Measurements from ENCODE around the gene FITM1.

The FITM1 gene

DNA sequence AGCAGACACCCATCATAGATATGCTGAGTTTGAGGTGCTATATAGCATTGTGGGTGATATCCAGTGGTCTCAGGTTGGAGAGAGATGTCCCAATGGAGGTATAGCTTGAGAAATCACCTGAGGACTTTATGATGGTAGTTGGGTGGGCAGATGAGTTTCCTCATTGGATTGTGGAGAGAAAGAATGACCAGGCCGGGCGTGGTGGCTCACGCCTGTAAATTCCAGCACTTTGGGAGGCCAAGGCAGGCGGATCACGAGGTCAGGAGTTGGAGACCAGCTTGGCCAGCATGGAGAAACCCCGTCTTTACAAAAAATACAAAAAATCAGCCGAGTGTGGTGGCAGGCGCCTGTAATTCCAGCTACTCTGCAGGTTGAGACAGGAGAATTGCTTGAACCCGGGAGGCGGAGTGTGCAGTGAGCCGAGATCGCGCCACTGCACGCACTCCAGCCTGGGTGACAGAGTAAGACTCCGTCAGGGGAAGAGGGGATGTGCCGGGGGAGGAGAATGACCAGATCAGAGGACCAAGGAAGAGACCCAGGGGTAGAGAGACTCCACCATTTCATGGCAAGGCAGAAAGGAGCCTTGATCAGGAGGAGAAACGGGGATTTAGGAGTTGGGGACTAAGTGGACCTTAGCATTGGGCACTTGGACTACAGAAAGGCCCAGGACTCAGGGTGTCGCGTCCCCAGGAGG lies 37.1 kb upstream of the FITM1 start:
- no peaks in the 10 kb centered on the region for H3K27me3 ChIP-seq (ENCODE audit: control insufficient read depth, insufficient read depth, low read length)
- no peak overlapping the region for H3K4me3 ChIP-seq (ENCODE audit: low read depth, low read length)
- peaks cover 16% of the 10 kb centered on the region for H3K4me1 ChIP-seq
- no peak overlapping the region for H3K9ac ChIP-seq
- peak overlapping the region; percentile 100 for H3K4me2 ChIP-seq (ENCODE audit: low read length)
- no peaks in the 10 kb centered on the region for H3K9me3 ChIP-seq (ENCODE audit: control insufficient read depth, low read length)
- TF ChIP-seq CTCF (IDR thresholded peaks at IDR 0.05), result no peak
- peak overlapping the region; percentile 93 for H2AFZ ChIP-seq
- peak overlapping the region; percentile 98 for H3K27ac ChIP-seq
- peaks cover 11% of the 10 kb centered on the region for H3K79me2 ChIP-seq
- no peaks in the 10 kb centered on the region for H3K36me3 ChIP-seq (ENCODE audit: control insufficient read depth, insufficient read depth, low read length)

DNA sequence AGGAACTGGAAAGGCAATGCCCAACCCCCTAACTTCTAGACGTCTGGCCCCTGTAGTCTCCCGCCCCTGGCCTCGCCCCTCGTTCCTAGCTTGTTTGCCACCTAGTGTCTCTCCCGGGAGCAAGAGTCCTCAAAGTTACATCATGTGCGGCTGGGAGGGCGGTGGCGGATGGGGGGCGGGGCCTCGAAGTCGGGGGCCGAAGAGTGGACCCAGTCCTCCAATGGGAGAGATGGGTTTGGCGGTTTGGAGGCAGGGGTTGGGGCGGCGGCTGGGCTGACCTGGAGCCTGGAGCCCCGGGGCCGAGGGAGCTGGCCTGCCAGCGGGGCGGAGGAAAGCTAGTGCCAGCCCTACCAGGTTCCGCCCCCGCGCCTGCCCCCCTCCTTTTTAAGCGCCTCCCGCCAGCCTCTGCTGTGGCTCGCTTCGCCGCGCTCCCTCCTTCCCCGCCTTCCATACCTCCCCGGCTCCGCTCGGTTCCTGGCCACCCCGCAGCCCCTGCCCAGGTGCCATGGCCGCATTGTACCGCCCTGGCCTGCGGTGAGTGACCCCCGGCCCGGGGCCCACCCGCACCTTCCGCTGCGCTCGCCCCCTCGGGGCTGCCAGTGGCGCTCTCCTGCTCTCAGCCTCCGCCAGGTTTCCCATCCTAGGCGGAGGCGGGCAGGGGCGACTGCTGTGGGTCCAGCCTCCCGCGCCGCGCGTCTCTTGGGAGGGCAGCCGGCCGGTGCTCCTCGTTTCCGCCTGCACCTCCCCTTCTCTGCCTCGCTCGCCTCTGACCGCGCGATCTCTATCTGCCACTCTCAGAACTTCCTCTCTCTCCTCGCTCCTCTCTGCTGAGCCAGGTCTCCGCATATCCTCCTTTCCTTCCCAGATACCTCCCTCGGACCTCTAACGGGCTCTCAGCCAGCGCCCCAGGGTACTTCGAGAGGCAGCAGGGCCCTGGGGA lies 36.3 kb upstream of the FITM1 start, which contains the start of gene PCK2:
Gene PCK2 (plus strand): TSS at position 411 of the 940 bp plus-strand sequence. CDS start 95 bp downstream, at position 506.
- Histone ChIP-seq H3K9ac (peak within 1 kb of the TSS; percentile 88), H3K4me2 (ENCODE audit: low read length) (peak within 1 kb of the TSS; percentile 100), H3K27ac (peak within 1 kb of the TSS; percentile 98), H2AFZ (peak within 1 kb of the TSS; percentile 93), H3K79me2 (peaks cover 11% of the 10 kb centered on the region), H3K4me3 (ENCODE audit: low read depth, low read length) (peak within 1 kb of the TSS; percentile 95), H3K4me1 (peaks cover 22% of the 10 kb centered on the region), H3K9me3 (ENCODE audit: control insufficient read depth, low read length) (no peaks in the 10 kb centered on the region), H3K36me3 (ENCODE audit: control insufficient read depth, insufficient read depth, low read length) (no peaks in the 10 kb centered on the region), H3K27me3 (ENCODE audit: control insufficient read depth, insufficient read depth, low read length) (no peaks in the 10 kb centered on the region)
- peak; percentile 14 for TF ChIP-seq CTCF (IDR thresholded peaks at IDR 0.05)

DNA sequence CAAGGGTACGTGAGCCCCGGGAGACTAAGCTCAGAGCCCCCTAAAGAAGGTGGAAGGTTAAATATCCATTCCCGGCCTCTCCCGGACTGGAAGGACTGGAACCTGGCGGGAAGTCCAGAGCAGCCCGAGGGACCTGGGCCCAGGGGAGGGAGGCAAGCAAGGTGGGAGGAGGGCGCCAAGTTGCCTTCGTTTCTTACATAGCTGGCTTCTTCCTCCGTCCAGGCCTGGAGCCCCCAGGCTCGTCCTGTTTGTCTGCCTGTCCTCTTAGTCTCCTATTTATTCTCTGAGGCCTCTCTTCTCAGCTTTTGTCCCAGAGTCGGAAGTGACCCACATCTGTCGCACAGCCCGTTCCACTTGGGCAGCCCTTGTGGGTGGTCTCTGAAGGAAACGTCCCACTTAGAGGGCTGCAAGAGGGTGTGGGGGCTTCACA lies 35.6 kb upstream of the FITM1 start:
- H3K4me1 ChIP-seq, result peaks cover 23% of the 10 kb centered on the region
- peaks cover 11% of the 10 kb centered on the region for H3K79me2 ChIP-seq

DNA sequence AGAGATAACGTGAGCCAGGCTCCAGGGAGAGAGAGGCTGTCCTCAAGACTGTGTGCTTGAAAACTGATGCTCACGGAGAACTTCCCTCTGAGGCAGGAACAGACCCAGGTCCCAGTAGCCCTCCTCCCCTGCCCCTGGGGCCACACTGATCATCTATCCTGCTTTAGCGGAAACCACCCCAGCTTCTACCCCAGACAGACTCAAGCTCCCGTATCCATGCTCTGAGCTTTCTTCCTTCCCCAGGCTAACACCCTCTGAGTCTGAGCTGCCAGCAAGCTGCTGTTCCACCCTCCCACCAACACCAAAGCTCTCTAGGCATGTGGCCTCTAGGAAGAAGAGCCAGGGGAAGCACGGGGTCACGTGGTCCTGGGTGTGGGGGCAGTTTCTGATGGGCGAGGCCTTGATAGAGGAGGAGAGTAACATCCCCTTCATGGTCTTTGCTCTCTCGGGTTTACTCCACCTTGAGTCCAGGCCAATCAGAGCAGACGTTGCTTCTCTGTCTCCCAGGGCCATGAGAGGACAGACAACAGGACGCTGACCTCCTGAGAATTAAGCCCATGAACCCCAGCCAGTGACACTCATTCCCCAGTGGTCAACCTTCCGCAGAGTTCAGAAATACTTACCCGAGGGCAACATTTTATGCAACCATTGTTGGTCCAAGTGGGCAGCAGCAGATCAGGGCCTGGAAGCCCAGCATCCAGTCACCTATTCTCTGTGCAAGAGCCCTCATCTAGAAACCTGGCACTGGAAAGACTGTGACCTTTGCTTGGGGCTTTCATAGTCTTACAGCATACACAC lies 35.0 kb upstream of the FITM1 start:
- no peaks in the 10 kb centered on the region for H3K27me3 ChIP-seq (ENCODE audit: control insufficient read depth, insufficient read depth, low read length)
- peak overlapping the region; percentile 98 for H3K27ac ChIP-seq
- peaks cover 11% of the 10 kb centered on the region for H3K79me2 ChIP-seq
- peak overlapping the region; percentile 93 for H2AFZ ChIP-seq
- H3K4me2 ChIP-seq (ENCODE audit: low read length), result peak overlapping the region; percentile 100
- no peak for TF ChIP-seq CTCF (IDR thresholded peaks at IDR 0.05)
- no peaks in the 10 kb centered on the region for H3K36me3 ChIP-seq (ENCODE audit: control insufficient read depth, insufficient read depth, low read length)
- peak overlapping the region; percentile 88 for H3K9ac ChIP-seq
- H3K9me3 ChIP-seq (ENCODE audit: control insufficient read depth, low read length), result no peaks in the 10 kb centered on the region
- peak overlapping the region; percentile 95 for H3K4me3 ChIP-seq (ENCODE audit: low read depth, low read length)
- peaks cover 23% of the 10 kb centered on the region for H3K4me1 ChIP-seq

More for the DNA sequence above, 35.6 kb upstream of the FITM1 start:
- Histone ChIP-seq H3K36me3 (ENCODE audit: control insufficient read depth, insufficient read depth, low read length) (no peaks in the 10 kb centered on the region), H3K27ac (peak overlapping the region; percentile 98), H3K9ac (peak overlapping the region; percentile 88), H3K27me3 (ENCODE audit: control insufficient read depth, insufficient read depth, low read length) (no peaks in the 10 kb centered on the region), H2AFZ (peak overlapping the region; percentile 93), H3K4me2 (ENCODE audit: low read length) (peak overlapping the region; percentile 100), H3K9me3 (ENCODE audit: control insufficient read depth, low read length) (no peaks in the 10 kb centered on the region), H3K4me3 (ENCODE audit: low read depth, low read length) (peak overlapping the region; percentile 95)
- TF ChIP-seq CTCF (IDR thresholded peaks at IDR 0.05), result no peak
